Measurements from ENCODE around the gene JAK1.

The JAK1 gene

GRCh38 chr1:64969305-64970046 lies 3.1 kb upstream of the JAK1 start:
- DNase-seq (ENCODE audit: low read depth) = peak; percentile 24
- TF ChIP-seq CTCF (IDR thresholded peaks at IDR 0.05; ENCODE audit: low read length, missing control alignments) = no peak
- H3K4me3 ChIP-seq (replicated peaks; ENCODE audit: low read depth, low read length) = no peak overlapping the region

GRCh38 chr1:64967381-64967780 lies 1.0 kb upstream of the JAK1 start:
- H3K4me3 ChIP-seq (replicated peaks; ENCODE audit: low read depth, low read length) = no peak overlapping the region
- TF ChIP-seq CTCF (IDR thresholded peaks at IDR 0.05; ENCODE audit: low read length, missing control alignments) = no peak
- no peak for DNase-seq (ENCODE audit: low read depth)

- H3K4me3 ChIP-seq (replicated peaks; ENCODE audit: low read depth, low read length) = peak overlapping the region; percentile 80
- TF ChIP-seq CTCF (IDR thresholded peaks at IDR 0.05; ENCODE audit: low read length, missing control alignments) = no peak
- peak; percentile 66 for DNase-seq (ENCODE audit: low read depth)
These were observed 787 bp downstream of the JAK1 start for GRCh38 chr1:64965366-64966157.

GRCh38 chr1:64963466-64963865 lies 2.9 kb downstream of the JAK1 start:
- no peak for TF ChIP-seq CTCF (IDR thresholded peaks at IDR 0.05; ENCODE audit: low read length, missing control alignments)
- DNase-seq (ENCODE audit: low read depth) = no peak
- no peak overlapping the region for H3K4me3 ChIP-seq (replicated peaks; ENCODE audit: low read depth, low read length)

- no peak for DNase-seq (ENCODE audit: low read depth)
- H3K4me3 ChIP-seq (replicated peaks; ENCODE audit: low read depth, low read length) = no peak overlapping the region
These were observed 3.9 kb downstream of the JAK1 start for GRCh38 chr1:64962441-64962840.

GRCh38 chr1:64961923-64962322 lies 4.4 kb downstream of the JAK1 start:
- DNase-seq (ENCODE audit: low read depth) = no peak
- no peak overlapping the region for H3K4me3 ChIP-seq (replicated peaks; ENCODE audit: low read depth, low read length)
- no peak for TF ChIP-seq CTCF (IDR thresholded peaks at IDR 0.05; ENCODE audit: low read length, missing control alignments)

More at GRCh38 chr1:64962441-64962840, 3.9 kb downstream of the JAK1 start:
- no peak for TF ChIP-seq CTCF (IDR thresholded peaks at IDR 0.05; ENCODE audit: low read length, missing control alignments)

Measured in fibroblast of pulmonary artery (primary cell).